ENCODE measurements around the gene KCNJ15. TPM values are rescaled to one million over a fixed set of nuclear protein-coding genes. Genes with fewer than 3 reads are reported as not detected.

The KCNJ15 gene
- total RNA-seq, 1 donor from 2014 or later, result 0.51 TPM

DNA sequence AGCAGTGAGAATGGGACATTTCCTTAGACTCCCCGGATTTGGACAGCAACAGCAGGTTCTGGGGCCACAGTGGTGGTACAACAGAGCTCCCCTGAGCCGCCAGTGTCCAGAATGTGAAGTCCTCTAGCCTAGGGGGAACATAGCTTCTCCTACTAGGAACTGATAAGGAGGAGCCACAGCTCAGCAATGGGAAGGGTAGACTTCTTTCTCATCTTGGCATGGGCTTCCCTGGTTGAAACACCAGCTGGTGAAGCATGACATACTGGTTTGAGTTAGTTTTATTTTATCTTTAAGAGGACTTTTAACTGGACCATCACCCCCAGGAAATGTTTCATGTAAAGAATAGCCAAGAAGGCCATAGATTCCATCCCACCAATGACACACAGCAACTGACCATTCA, 68.4 kb downstream of the KCNJ15 start:
- DNase-seq (ENCODE audit: low read depth in 2 of 2), result no peak

DNA sequence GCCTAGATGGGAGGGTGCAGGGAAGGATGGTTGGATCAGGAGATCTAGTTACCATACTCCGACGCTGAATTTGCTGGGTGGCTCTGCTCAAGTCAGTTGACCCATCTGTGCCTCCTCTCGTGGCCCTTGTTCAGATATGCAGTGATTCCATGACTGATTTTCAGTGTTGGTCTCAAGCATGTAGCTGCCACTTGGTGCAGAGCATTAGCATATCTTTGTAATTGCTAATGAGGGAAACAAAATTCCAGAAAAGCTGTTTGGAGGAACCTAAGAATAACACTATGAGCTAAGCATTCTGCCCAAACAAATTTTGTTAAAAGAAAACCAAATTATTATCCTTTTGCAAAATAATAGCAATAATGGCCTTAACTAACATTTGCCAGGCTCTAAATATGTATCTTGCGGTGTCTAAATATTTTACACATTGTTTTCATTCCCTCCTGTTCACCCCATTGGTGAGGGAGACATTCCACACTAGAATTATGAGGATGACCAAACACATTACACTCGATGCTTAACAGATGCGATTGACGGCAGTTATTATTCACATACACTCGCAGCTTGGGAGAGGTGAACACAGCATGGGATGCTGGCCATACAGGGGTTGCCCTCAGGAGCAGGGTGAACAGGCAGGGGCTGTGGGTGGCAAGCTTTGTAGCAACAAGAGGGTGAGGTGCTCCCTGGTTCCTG, 69.1 kb downstream of the KCNJ15 start:
- no peak for DNase-seq (ENCODE audit: low read depth in 2 of 2)

DNA sequence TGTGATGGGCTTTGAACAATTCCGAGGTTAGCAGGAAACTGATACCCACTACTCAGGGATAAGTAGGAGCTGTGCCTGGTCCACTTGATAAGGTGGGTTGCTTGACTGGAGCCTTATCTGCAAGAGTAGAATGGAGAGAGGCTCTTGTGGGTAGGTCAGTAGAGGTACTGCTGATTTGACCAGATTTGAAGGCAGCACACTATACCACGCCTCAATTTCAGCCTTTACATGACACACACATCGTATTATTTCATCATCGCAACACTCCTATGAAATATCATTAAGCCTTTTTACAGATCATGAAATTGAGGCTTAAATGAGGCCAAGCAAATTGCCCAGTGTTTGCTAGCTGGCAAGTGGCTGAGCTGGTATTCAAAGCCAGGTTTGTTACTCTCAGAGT, 69.6 kb downstream of the KCNJ15 start:
- no peak for DNase-seq (ENCODE audit: low read depth in 2 of 2)

DNA sequence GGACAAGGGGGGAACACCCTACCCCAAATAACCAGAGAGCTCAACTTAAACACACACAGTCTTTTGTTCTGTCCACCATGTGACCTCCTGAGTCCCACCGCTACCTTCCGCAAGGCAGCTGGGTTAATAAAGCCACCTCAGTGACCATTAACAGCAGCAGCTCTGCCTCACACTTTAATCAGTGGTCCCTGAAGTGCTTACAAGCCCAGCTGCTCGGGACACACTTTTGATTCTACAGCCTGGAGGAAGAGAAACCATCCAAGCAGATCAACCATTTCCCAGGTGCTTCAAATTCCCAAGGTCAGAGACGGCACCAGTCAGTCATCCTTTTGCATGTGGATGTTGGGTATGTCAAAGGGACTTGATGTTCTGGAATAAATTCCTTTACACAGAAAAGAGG, 70.1 kb downstream of the KCNJ15 start:
- DNase-seq (ENCODE audit: low read depth in 2 of 2), result no peak

DNA sequence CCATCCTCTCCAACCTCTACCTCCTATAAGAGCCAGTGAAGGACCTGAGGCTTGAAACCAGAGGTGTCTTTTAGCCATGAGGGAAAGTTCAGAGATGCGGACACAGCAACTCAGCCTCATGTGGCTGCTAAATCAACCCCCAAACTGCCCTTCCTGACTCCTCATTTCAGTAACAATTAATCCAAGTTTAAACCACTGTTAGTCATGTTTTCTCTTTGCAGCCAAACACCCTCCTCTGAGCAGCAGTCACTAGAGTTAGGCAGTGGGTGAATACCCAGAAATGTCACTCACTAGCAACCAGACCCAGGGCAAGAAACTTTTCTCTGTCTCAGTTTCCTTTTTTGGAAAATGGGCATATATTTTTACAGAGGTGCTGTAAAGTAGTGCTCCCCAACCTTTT, 71.2 kb downstream of the KCNJ15 start:
- DNase-seq (ENCODE audit: low read depth in 2 of 2), result no peak

DNA sequence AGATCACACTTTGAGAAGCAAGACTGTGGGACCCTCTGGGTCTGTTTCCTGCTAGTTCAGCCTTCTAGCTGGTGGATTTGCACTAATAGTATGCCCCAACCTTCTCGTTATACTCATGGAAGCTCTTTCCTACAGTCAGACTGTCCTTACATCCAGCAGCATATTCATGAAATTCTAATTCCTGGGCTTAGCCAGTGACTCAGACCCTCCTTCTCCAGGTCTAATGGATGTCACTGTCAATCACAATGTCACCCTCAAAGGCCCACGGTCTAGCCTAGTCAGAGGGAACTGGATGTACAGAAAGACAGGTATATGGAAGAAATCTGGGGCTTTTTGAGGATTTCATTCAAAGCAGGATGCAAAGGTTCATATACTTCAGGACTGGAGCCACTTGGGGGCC, 72.4 kb downstream of the KCNJ15 start:
- no peak for DNase-seq (ENCODE audit: low read depth in 2 of 2)

DNA sequence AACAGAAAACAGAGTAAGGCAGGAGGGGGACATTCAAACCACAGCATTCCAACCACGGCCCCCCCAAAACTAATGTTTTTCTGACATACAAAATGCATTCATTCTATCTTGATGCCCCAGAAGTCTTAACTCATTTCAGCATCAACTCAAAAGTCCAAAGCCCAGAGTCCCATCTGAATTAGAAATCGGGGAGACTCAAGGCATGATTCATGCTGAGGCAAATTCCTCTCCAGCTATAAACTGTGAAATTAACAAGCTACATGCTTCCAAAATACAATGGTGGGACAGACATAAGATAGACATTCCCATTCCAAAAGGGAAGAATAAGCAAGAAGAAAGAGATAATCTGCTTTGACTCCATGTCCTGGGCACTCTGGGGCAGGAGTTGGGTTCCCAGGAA, 73.9 kb downstream of the KCNJ15 start:
- no peak for DNase-seq (ENCODE audit: low read depth in 2 of 2)

DNA sequence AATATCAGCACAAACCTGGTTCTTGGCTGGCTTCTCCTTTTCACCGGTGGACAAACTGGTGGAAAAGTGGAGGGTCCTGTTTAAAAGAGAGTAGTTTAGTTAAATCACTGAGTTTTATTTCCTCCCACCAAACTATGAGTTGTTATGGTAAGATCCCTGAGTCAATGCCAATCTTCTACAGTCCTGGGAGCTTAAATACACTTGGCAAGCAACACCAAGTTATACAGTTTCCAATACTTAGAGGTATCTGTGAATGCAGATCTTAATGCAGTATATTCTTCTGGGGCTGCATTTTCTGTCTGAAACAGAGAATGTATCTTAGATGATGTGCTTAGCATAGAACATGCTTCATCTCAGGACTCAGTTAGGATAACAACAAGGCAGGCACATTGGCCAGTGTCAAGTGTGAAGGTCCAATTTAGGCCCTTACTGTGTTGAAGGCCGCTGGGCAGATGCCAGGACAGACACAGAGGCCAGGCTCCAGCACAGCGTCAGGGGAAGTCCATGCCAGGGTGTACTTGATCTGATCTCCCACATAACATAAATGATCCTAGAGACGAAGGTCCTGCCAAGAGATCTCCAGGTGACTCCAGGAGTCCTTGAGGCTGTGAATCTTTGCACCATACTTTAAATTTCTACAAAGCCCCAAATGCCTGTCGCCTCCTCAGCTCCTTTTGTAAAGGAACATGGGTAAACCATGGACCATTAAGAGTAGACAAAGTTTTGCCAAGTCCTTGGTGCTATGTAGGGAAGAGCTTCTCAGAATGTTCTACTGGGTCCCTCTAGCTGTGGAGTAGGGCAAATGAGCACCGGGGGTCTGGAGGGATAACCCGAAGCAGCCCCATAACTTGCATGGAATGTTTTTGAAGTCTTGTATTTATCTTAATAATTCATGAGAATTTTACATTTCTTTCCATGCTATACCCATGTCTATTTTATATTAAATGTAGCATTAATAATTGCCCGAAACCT, 76.8 kb downstream of the KCNJ15 start:
- DNase-seq (ENCODE audit: low read depth in 2 of 2), result peak in 1 of 2 donors; percentile 32

DNA sequence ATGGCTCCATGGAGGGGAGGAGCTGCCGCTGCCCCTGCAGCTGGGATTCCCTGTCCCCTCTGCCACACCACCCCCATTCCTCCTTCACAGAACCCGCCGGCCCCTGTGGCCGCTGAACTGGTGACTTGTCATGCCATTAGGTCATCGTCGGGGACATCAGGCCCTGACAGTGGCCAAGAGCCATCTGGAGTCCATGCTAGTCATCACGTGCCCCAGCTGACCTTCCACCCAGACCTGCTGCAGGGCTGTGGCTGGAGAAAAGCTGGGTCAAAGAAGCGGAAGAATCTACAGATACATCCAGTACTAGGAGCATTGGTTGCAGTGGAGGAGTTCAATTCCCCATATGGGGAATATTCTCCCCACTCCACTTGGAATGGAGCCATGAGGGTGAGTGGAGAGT, 78.1 kb downstream of the KCNJ15 start:
- DNase-seq (ENCODE audit: low read depth in 2 of 2), result no peak

DNA sequence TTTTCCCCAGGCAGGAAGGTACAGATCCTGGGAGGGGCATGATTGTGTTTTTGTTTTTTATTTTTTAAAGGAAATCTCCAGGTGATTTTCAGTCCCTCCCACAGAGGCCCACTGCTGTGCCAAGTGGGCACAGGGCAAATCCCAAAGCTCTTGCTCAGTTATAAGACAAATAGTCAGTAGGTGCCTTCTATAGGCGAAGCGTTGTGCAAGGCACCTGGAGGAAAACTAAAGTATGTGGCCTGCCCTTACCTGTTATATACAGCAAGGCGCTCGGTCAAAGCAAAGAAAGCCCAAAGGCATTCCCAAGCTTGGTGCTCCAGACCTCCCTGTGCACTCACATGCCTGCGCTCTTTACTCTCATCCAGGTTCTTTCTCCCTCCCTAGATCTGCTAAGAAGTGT, 81.0 kb downstream of the KCNJ15 start:
- DNase-seq (ENCODE audit: low read depth in 2 of 2), result no peak

DNA sequence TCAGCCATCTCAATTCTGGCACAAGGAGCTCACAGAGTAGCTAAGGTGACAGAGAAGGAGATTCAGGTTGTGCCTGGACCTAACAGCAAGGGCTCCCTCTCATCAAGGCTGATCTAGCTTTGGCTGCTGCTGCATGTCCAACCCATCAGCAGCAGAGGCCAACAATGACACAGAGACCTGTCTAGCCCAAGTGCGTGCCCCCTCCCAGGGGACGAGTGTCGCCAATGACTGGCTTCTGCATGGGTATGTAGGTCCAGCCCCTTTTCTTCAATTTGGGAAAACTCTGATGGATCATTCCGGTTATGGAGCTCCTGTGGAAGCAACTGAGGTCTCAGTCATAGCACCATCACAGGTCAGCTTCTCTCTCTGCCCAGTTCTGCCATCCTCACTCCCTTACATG, 83.3 kb downstream of the KCNJ15 start:
- DNase-seq (ENCODE audit: low read depth in 2 of 2), result no peak

DNA sequence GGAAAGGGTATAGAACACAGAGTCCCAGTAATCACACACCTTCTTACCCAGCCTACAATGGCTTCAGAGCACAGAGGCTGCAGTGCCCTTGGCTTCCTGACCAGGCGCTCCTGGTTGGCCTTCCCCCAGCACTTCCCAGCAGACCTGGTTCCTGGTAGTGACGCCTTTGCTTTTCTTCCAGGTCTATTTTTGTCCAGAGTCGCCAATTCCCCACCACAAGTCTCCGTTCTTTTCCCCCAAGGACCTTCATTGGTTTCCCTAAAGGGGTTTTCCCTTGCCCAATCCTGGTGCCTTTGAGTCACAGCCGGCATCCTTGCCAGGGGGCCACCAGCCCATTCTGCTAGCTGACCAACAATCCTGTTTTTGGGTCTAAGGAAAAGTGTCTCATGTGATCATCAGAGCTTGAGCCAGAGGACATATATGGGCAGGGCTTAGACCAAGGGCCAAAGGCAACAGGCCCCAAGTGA, 84.8 kb downstream of the KCNJ15 start:
- no peak for DNase-seq (ENCODE audit: low read depth in 2 of 2)

DNA sequence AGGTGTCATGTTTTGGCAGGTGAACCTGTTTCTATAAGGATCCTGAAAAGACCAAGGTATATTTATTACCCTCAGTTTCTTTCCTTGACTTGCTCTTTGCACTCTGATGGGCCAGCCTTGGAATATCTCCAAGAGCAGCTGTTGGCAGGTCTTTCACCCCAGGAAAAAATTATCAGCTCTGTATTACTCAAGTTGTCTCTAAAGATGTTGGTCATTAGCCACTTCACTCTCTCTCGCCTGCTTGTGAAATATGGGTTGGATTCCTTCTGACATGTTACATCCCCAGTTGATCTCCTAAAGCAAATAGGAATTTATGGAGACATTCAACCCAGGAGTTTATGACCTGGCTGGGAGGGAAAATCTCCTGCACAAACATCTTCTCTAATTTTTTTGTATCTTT, 85.9 kb downstream of the KCNJ15 start:
- no peak for DNase-seq (ENCODE audit: low read depth in 2 of 2)

DNA sequence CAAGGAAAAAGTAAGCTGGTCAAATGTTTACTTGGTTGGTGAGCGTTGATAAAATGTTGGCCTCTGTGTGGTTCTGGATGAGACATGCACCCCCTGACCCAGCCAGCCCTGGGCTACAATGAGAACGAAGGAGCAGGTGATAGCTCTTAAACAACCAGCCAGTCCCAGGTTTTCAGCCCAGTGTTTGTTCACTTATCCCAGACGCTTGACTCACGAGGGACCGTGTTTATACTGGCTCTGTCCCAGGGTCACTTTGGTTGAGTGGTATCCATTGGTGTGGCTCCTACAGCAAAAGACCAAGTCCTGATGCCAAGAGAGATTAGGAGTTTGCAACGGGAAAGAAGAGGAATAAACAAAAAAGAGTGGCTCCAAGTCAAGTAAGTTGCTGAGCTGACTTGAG, 86.9 kb downstream of the KCNJ15 start:
- DNase-seq (ENCODE audit: low read depth in 2 of 2), result peak in 1 of 2 donors; percentile 80

DNA sequence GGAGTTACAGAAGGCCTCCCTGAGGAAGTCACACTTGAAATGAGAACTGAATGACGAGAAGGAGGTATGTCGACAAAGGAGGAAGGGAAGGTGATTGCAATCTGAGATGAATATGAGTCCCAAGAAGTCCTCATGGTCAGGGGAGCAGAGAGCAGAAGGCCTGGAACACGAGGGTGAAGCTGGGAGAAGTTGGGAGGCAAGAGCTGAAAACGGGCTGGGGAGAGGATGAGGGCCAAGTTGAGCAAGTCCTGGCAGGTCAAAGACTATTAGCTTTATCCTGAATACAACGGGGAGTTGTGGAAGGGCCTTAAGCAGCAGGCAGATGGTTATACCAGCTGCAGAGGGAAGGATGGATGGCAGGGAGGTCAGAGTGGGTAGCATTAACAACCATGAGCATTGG, 89.5 kb downstream of the KCNJ15 start:
- DNase-seq (ENCODE audit: low read depth in 2 of 2), result no peak

DNA sequence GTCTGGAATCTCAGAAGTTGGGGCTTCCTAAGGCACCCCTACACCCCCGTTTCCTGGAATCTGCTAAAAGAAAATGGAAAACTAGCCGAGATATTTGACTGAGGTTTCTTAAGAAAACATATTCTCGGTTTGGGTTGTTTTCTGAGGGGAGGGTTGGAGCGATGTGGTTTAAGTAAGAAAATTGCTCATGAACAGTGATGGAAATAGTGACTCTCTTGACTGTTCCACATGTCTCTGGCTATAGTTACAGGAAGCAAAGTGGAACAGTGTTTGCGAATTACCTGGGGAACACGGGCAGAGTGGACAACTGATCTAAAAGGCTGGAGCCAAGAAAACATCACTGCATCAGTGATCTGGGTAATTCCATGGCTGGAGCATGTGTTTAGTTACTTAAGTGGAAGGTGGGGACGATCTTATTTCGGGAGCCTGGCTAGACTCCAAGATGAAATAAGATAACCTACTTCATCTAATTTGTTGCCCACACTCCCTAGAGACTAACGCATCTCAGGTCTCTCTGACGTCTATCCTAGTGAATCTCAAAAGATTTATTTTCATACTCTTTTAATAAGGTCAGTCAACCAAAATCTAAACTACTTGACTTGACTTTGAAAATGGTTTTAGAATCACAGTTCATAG, 92.4 kb downstream of the KCNJ15 start:
- no peak for DNase-seq (ENCODE audit: low read depth in 2 of 2)

DNA sequence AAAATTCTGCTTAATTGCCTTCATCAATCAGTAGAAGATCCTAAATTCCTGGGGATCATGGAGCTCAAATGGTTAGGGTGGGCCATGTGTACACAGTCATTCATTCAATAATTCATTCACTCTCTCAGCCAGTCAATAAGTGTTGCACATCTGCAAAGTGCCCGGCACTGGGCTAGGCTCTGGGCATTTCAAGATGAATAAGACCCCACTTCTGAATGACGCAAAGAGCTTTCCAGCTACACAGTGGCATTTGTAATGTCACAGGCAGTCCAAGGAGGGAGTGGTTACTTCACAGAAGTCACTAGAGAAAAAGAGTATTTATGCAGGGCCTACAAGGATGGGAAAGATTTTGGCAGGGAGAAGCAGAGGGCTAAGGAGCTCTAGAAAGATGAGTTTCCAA, 93.2 kb downstream of the KCNJ15 start:
- DNase-seq (ENCODE audit: low read depth in 2 of 2), result no peak

DNA sequence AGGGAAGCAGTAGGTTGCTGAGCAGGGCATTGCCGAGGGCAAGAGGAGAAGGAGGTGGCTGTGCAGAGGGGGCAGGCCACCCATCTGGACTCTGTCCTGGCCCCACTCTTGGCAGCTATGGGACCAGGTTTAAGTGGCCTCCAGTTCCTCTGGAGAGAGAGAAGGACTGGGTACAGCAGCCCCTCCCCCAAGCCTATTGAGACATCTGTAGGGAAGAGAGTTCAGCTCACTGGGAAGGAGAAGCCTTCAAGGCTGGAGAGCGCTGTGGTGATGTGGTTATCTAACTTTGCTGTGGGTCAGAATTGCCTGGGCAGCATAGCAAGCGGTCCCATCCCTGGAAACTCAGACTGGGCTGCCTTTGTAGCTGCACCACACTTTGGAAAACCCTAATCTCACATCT, 93.9 kb downstream of the KCNJ15 start:
- DNase-seq (ENCODE audit: low read depth in 2 of 2), result no peak

DNA sequence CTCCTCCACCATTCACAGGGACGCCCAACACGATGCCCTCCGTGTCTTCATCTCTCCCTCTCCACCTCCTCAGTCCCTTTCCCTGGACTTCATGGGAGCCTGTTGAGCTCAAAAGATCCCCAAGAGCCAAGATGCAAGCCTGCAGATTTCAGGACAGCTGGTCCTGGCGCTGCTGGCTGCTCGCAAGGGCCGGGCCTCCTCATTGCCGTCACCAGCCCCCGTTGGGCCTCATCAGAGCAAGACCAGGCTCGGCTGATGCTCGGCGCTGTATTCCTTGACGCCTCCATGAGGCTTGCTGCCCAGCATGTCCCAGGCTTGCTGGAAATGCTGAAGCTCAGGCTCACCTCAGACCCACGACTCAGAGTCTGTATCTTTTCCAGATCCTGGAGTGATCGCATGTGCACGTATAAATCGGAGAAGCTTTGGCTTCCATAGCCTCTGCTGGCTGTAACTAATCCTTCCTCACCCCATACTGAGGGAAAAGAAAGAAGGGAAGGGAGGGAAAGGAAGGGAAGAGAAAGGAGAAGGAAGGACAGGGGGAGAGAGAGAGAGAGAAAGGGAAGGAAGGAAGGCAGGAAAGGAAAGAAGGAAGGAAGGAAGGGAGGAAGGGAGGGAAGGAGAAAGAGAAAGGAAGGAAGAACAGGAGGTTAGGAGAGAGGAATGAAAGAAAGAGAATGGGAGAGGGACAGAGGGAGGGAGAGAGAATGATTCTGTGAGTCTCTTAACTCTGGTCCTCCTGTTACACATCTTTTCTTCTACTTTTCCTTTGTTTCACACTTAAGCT, 94.6 kb downstream of the KCNJ15 start:
- no peak for DNase-seq (ENCODE audit: low read depth in 2 of 2)

DNA sequence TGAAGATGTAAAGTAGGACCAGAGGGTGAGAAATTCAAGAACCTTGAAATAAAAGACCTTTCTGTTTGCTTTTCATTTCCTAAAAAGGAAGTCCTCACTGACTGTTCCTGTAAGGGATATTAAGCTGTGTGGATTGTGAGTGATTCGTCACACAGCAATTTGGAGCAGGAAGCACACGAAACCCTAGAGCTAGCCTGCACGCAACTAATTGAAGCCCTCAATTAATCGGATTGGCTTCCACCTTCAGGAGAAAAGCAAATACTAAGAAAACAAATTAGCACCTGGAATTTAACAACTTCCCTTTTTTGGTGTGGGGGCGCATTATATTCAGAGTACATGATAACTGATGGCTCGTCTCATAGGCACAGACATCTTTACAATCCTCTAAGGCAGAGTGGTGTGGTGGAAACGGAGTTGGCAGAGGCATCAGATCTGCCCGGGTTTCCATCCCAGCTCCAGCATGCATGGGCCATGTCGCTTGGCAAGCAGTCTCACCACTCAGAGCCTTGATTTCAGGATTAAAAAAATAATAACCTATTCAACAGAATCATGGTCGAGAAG, 95.2 kb downstream of the KCNJ15 start:
- DNase-seq (ENCODE audit: low read depth in 2 of 2), result peak in 1 of 2 donors; percentile 48
